Neural progenitor cell (in vitro differentiated cells): ENCODE data around the gene MED13L. TPM values are rescaled to one million over a fixed set of nuclear protein-coding genes. Genes with fewer than 3 reads are reported as not detected.

Source experiments
- DNase-seq: peaks from one replicate; pipeline ENCODE4 v3.0.0-alpha.2; 2016; ENCODE audit warnings: low spot score
- H2AFZ ChIP-seq: fragments of 200-600 bp; sonication (generic); replicated peaks from 2 replicates; pipeline ENCODE4 v1.6.1; 2016; ENCODE audit warnings: antibody characterized with exemption
- H3F3A ChIP-seq: fragments of 200-600 bp; sonication (generic); 2 replicates; pipeline ENCODE4 v1.6.1; 2016; ENCODE audit warnings: antibody characterized with exemption, low read depth
- H3K27ac ChIP-seq: fragments of 200-600 bp; sonication (generic); 2 replicates; pipeline ENCODE4 v1.5.1; 2016; ENCODE audit warnings: mild to moderate bottlenecking
- H3K27me3 ChIP-seq: fragments of 200-600 bp; sonication (generic); 2 replicates; pipeline ENCODE4 v1.6.1; 2016; ENCODE audit warnings: mild to moderate bottlenecking, moderate library complexity
- H3K36me3 ChIP-seq: fragments of 200-600 bp; sonication (generic); 2 replicates; pipeline ENCODE4 v1.5.1; 2016
- H3K4me1 ChIP-seq: fragments of 200-600 bp; sonication (generic); 2 replicates; pipeline ENCODE4 v1.6.1; 2016; ENCODE audit warnings: mixed run types
- H3K4me2 ChIP-seq: fragments of 200-600 bp; sonication (generic); 2 replicates; pipeline ENCODE4 v1.6.1; 2016
- H3K4me3 ChIP-seq: fragments of 200-600 bp; sonication (generic); 2 replicates; pipeline ENCODE4 v1.5.1; 2016
- H3K79me2 ChIP-seq: fragments of 200-600 bp; sonication (generic); 2 replicates; pipeline ENCODE4 v1.6.1; 2016; ENCODE audit warnings: low read depth
- H3K9ac ChIP-seq: fragments of 200-600 bp; sonication (generic); 2 replicates; pipeline ENCODE4 v1.6.1; 2016
- H3K9me3 ChIP-seq: fragments of 200-600 bp; sonication (generic); 2 replicates; pipeline ENCODE4 v1.5.1; 2016; ENCODE audit warnings: low read depth
- H4K20me1 ChIP-seq: fragments of 200-600 bp; sonication (generic); 2 replicates; pipeline ENCODE4 v1.6.1; 2016; ENCODE audit warnings: low read depth
- H3K27ac Mint-ChIP-seq: 3 replicates; pipeline ENCODE4 v1.8.0; 2021; ENCODE audit warnings: mixed read lengths
- H3K27me3 Mint-ChIP-seq: 2 replicates; pipeline ENCODE4 v1.8.0; 2022; ENCODE audit warnings: low read depth, mild to moderate bottlenecking, inconsistent platforms, moderate library complexity, mixed read lengths; ENCODE audit not compliant: insufficient read depth
- H3K36me3 Mint-ChIP-seq: 3 replicates; pipeline ENCODE4 v1.8.0; 2021; ENCODE audit warnings: mixed read lengths
- H3K4me1 Mint-ChIP-seq: 3 replicates; pipeline ENCODE4 v1.8.0; 2021; ENCODE audit warnings: mixed read lengths
- H3K4me3 Mint-ChIP-seq: 3 replicates; pipeline ENCODE4 v1.8.0; 2021; ENCODE audit warnings: mild to moderate bottlenecking, moderate library complexity, mixed read lengths
- H3K9me3 Mint-ChIP-seq: 3 replicates; pipeline ENCODE4 v1.8.0; 2020; ENCODE audit warnings: mixed read lengths
- EZH2 ChIP-seq: fragments of 200-600 bp; sonication (generic); IDR thresholded peaks from 2 replicates; pipeline ENCODE4 v1.6.1; 2017; ENCODE audit warnings: antibody characterized with exemption, mild to moderate bottlenecking, moderate library complexity
- EZH2phosphoT487 ChIP-seq: fragments of 200-600 bp; sonication (generic); IDR thresholded peaks from 2 replicates; pipeline ENCODE4 v1.6.1; 2017; ENCODE audit warnings: antibody characterized with exemption
- total RNA-seq: library from RNA; depleted of rRNA; stranded (reverse); fragments of >200 nt; gene quantifications from 2 replicates; pipeline ENCODE4 v1.2.3, GENCODE V29; 2015; ENCODE audit warnings: low replicate concordance
- TF ChIP-seq, protein P1 (sequence below): fragments of 200-600 bp; sonication (generic); IDR thresholded peaks from 2 replicates; pipeline ENCODE4 v1.5.1; 2017; ENCODE audit warnings: antibody characterized with exemption, mild to moderate bottlenecking

Gene MED13L
- total RNA-seq, 1 donor from 2014 or later, result 149 TPM

DNA sequence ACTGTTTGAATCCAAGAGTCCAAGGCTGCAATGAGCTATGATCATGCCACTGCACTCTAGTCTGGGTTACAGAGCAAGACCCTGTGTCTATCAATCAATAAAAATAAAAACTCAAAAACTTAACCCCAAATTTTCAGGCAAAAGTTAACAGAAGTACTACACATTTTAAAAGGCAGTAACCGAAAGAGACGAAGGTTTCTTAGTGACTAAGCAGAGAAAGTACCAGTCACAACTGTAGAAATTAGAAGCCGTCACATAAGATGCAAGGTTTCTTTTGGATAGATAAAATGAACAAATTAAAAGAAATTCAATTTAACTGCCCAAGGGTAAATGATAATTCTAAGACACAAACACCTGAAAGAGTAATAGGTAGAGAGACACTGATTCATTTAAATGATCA, 103.5 kb downstream of the MED13L start:
- Mint-ChIP-seq H3K4me3 (no peak overlapping the region), H3K9me3 (no peaks in the 10 kb centered on the region), H3K27ac (no peak overlapping the region), H3K36me3 (no peaks in the 10 kb centered on the region), H3K27me3 (peaks cover 2% of the 10 kb centered on the region), H3K4me1 (peaks cover 9% of the 10 kb centered on the region)
- DNase-seq, result no peak
- Histone ChIP-seq H3K79me2 (peaks cover 100% of the 10 kb centered on the region), H3K4me2 (no peak overlapping the region), H2AFZ (no peak overlapping the region), H3F3A (peaks cover 6% of the 10 kb centered on the region), H3K4me1 (peaks cover 42% of the 10 kb centered on the region), H3K9me3 (no peaks in the 10 kb centered on the region), H3K4me3 (no peak overlapping the region), H3K36me3 (no peaks in the 10 kb centered on the region), H4K20me1 (peaks cover 99% of the 10 kb centered on the region), H3K9ac (no peak overlapping the region), H3K27ac (no peak overlapping the region), H3K27me3 (no peaks in the 10 kb centered on the region)
- no peak for TF ChIP-seq EZH2phosphoT487
- TF ChIP-seq, protein P1, sequence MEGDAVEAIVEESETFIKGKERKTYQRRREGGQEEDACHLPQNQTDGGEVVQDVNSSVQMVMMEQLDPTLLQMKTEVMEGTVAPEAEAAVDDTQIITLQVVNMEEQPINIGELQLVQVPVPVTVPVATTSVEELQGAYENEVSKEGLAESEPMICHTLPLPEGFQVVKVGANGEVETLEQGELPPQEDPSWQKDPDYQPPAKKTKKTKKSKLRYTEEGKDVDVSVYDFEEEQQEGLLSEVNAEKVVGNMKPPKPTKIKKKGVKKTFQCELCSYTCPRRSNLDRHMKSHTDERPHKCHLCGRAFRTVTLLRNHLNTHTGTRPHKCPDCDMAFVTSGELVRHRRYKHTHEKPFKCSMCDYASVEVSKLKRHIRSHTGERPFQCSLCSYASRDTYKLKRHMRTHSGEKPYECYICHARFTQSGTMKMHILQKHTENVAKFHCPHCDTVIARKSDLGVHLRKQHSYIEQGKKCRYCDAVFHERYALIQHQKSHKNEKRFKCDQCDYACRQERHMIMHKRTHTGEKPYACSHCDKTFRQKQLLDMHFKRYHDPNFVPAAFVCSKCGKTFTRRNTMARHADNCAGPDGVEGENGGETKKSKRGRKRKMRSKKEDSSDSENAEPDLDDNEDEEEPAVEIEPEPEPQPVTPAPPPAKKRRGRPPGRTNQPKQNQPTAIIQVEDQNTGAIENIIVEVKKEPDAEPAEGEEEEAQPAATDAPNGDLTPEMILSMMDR, result no peak
- TF ChIP-seq EZH2, result no peak

DNA sequence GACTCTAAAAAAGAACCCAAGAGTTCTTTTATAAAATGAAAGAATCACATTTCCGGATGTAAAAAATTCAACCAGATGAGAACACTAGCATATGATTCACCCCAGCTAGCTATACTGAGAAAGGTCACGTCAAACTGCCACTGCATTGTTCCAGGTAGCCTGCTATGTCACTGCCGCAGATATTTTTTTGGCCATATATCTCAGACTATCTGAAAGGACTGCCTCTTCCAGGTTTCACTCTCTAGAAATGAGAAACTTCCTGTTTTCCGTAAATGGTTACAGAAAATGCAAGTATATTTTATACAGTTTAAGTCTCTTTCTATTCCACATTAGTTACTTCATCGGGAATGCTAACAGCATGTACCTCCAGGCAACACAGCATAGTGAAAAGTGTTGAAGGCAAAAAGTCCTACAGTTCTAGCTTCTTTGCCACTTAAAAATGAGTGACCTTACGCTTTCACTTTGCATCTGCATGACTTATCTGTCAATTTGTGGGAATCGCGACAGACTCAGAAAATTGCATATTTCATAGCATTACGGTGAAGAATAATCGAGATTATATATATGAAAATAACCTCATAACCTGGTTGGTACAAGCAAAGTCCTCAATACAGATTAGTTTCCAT, 105.2 kb downstream of the MED13L start:
- TF ChIP-seq EZH2, result no peak
- TF ChIP-seq, protein P1, result no peak
- TF ChIP-seq EZH2phosphoT487, result no peak

DNA sequence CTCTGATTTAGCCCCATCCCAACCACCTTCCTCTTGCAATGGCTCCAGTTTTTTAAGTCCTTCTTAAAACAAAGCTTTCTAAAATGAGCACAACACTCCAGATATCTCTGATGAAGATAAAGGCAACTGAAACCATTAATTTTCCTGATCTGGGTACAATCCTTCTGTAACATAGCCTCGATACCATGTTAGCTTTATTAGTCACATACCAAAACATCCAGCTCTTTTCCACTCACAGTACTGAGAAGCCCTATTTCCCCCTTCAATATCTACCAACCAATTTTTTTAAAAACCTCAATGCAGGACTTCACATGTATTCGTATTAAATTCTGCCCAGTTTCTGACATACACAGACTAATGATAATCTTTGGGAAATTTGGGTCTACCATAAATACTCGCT, 105.9 kb downstream of the MED13L start:
- no peak overlapping the region for H3K27ac Mint-ChIP-seq

More for the DNA sequence above, 105.2 kb downstream of the MED13L start:
- Histone ChIP-seq H3K4me3 (no peak overlapping the region), H3K9me3 (no peaks in the 10 kb centered on the region), H3K4me1 (peaks cover 31% of the 10 kb centered on the region), H4K20me1 (peaks cover 96% of the 10 kb centered on the region), H3K79me2 (peaks cover 100% of the 10 kb centered on the region), H3K4me2 (no peak overlapping the region), H3K9ac (no peak overlapping the region), H3K27me3 (no peaks in the 10 kb centered on the region), H3K36me3 (no peaks in the 10 kb centered on the region), H2AFZ (no peak overlapping the region), H3F3A (peaks cover 6% of the 10 kb centered on the region), H3K27ac (no peak overlapping the region)
- peaks cover 2% of the 10 kb centered on the region for H3K27me3 Mint-ChIP-seq
- peaks cover 9% of the 10 kb centered on the region for H3K4me1 Mint-ChIP-seq
- no peaks in the 10 kb centered on the region for H3K9me3 Mint-ChIP-seq
- no peak for DNase-seq
- H3K27ac Mint-ChIP-seq, result no peak overlapping the region
- no peaks in the 10 kb centered on the region for H3K36me3 Mint-ChIP-seq
- H3K4me3 Mint-ChIP-seq, result no peak overlapping the region

More for the DNA sequence above, 105.9 kb downstream of the MED13L start:
- no peaks in the 10 kb centered on the region for H3K27me3 ChIP-seq
- Mint-ChIP-seq H3K27me3 (peaks cover 2% of the 10 kb centered on the region), H3K4me1 (peaks cover 10% of the 10 kb centered on the region), H3K4me3 (no peak overlapping the region), H3K36me3 (no peaks in the 10 kb centered on the region), H3K9me3 (no peaks in the 10 kb centered on the region)
- H3K27ac ChIP-seq, result no peak overlapping the region
- H3K36me3 ChIP-seq, result no peaks in the 10 kb centered on the region
- H3F3A ChIP-seq, result peaks cover 6% of the 10 kb centered on the region
- H4K20me1 ChIP-seq, result peaks cover 91% of the 10 kb centered on the region
- peaks cover 100% of the 10 kb centered on the region for H3K79me2 ChIP-seq
- no peak overlapping the region for H2AFZ ChIP-seq
- DNase-seq, result no peak
- no peak overlapping the region for H3K4me3 ChIP-seq
- H3K9me3 ChIP-seq, result no peaks in the 10 kb centered on the region
- no peak overlapping the region for H3K4me2 ChIP-seq
- H3K9ac ChIP-seq, result no peak overlapping the region
- TF ChIP-seq, protein P1, result no peak
- TF ChIP-seq EZH2 (no peak), EZH2phosphoT487 (no peak)
- peaks cover 24% of the 10 kb centered on the region for H3K4me1 ChIP-seq
